IPS-20b (cell line): ENCODE results near the gene UXS1.

Experiments used
- H3K27ac ChIP-seq: one replicate; pipeline ENCODE4 v1.5.1; 2013; ENCODE audit warnings: low read length
- H3K27me3 ChIP-seq: 2 replicates; pipeline ENCODE4 v1.6.1; 2013; ENCODE audit warnings: mild to moderate bottlenecking, low read length, inconsistent platforms; ENCODE audit not compliant: insufficient read depth
- H3K36me3 ChIP-seq: 2 replicates; pipeline ENCODE4 v1.6.1; 2013; ENCODE audit warnings: low read depth, mild to moderate bottlenecking, inconsistent platforms, low read length, moderate library complexity; ENCODE audit not compliant: insufficient read depth
- H3K4me1 ChIP-seq: 2 replicates; pipeline ENCODE4 v1.6.1; 2013; ENCODE audit warnings: mild to moderate bottlenecking, control low read depth, inconsistent platforms, low read length, moderate library complexity; ENCODE audit not compliant: insufficient read depth
- H3K4me3 ChIP-seq: 2 replicates; pipeline ENCODE4 v1.5.1; 2013; ENCODE audit warnings: mild to moderate bottlenecking, low read length, inconsistent platforms
- H3K9ac ChIP-seq: 2 replicates; pipeline ENCODE4 v1.6.1; 2013; ENCODE audit warnings: low read depth, mild to moderate bottlenecking, inconsistent platforms, low read length, moderate library complexity
- H3K9me3 ChIP-seq: 2 replicates; pipeline ENCODE4 v1.6.1; 2013; ENCODE audit warnings: mild to moderate bottlenecking, low read depth, low read length, inconsistent platforms; ENCODE audit not compliant: insufficient read depth

The UXS1 gene

GRCh38 chr2:106126295-106126694, 67.8 kb downstream of the UXS1 start:
- Histone ChIP-seq H3K27me3 (no peaks in the 10 kb centered on the region), H3K36me3 (peaks cover 71% of the 10 kb centered on the region), H3K9ac (no peak overlapping the region), H3K4me3 (no peak overlapping the region), H3K27ac (no peak overlapping the region), H3K9me3 (no peaks in the 10 kb centered on the region), H3K4me1 (peaks cover 5% of the 10 kb centered on the region)

- H3K27ac ChIP-seq: no peak overlapping the region
- no peaks in the 10 kb centered on the region for H3K9me3 ChIP-seq
- no peaks in the 10 kb centered on the region for H3K27me3 ChIP-seq
- peaks cover 83% of the 10 kb centered on the region for H3K36me3 ChIP-seq
- no peak overlapping the region for H3K9ac ChIP-seq
- no peaks in the 10 kb centered on the region for H3K4me1 ChIP-seq
- H3K4me3 ChIP-seq: no peak overlapping the region
Measured at GRCh38 chr2:106124905-106125549, 69.1 kb downstream of the UXS1 start.

- H3K9ac ChIP-seq: no peak overlapping the region
- peaks cover 80% of the 10 kb centered on the region for H3K36me3 ChIP-seq
- no peaks in the 10 kb centered on the region; the same call in 1 of the 2 replicates for H3K4me1 ChIP-seq
- no peaks in the 10 kb centered on the region for H3K9me3 ChIP-seq
- no peak overlapping the region for H3K27ac ChIP-seq
- H3K4me3 ChIP-seq: no peak overlapping the region
- no peaks in the 10 kb centered on the region for H3K27me3 ChIP-seq
Measured at GRCh38 chr2:106124106-106124756, 69.9 kb downstream of the UXS1 start.

GRCh38 chr2:106122157-106122556, 71.9 kb downstream of the UXS1 start:
- Histone ChIP-seq H3K4me1 (peaks cover 14% of the 10 kb centered on the region; the same call in 1 of the 2 replicates), H3K27ac (no peak overlapping the region), H3K36me3 (peaks cover 62% of the 10 kb centered on the region), H3K9ac (no peak overlapping the region), H3K9me3 (no peaks in the 10 kb centered on the region), H3K27me3 (no peaks in the 10 kb centered on the region), H3K4me3 (no peak overlapping the region)

GRCh38 chr2:106120432-106120831, 73.7 kb downstream of the UXS1 start:
- no peaks in the 10 kb centered on the region for H3K27me3 ChIP-seq
- H3K4me3 ChIP-seq: no peak overlapping the region
- no peak overlapping the region for H3K9ac ChIP-seq
- no peaks in the 10 kb centered on the region for H3K9me3 ChIP-seq
- H3K36me3 ChIP-seq: peaks cover 63% of the 10 kb centered on the region
- H3K27ac ChIP-seq: no peak overlapping the region
- H3K4me1 ChIP-seq: peaks cover 14% of the 10 kb centered on the region; the same call in 1 of the 2 replicates

GRCh38 chr2:106119074-106119473, 75.0 kb downstream of the UXS1 start:
- Histone ChIP-seq H3K4me3 (no peak overlapping the region), H3K36me3 (peaks cover 54% of the 10 kb centered on the region), H3K9ac (no peak overlapping the region), H3K27me3 (no peaks in the 10 kb centered on the region), H3K4me1 (peaks cover 14% of the 10 kb centered on the region; the same call in 1 of the 2 replicates), H3K9me3 (no peaks in the 10 kb centered on the region), H3K27ac (no peak overlapping the region)

GRCh38 chr2:106117882-106118684, 76.0 kb downstream of the UXS1 start:
- peaks cover 44% of the 10 kb centered on the region for H3K36me3 ChIP-seq
- H3K27me3 ChIP-seq: no peaks in the 10 kb centered on the region
- H3K9me3 ChIP-seq: no peaks in the 10 kb centered on the region
- no peak overlapping the region for H3K9ac ChIP-seq
- H3K4me1 ChIP-seq: peaks cover 14% of the 10 kb centered on the region; the same call in 1 of the 2 replicates
- H3K27ac ChIP-seq: no peak overlapping the region
- H3K4me3 ChIP-seq: no peak overlapping the region

GRCh38 chr2:106117347-106117746, 76.8 kb downstream of the UXS1 start:
- no peaks in the 10 kb centered on the region for H3K9me3 ChIP-seq
- H3K27me3 ChIP-seq: no peaks in the 10 kb centered on the region
- peaks cover 41% of the 10 kb centered on the region for H3K36me3 ChIP-seq
- no peak overlapping the region for H3K27ac ChIP-seq
- peaks cover 14% of the 10 kb centered on the region; the same call in 1 of the 2 replicates for H3K4me1 ChIP-seq
- H3K4me3 ChIP-seq: no peak overlapping the region
- no peak overlapping the region for H3K9ac ChIP-seq

- peaks cover 41% of the 10 kb centered on the region for H3K36me3 ChIP-seq
- peaks cover 14% of the 10 kb centered on the region; the same call in 1 of the 2 replicates for H3K4me1 ChIP-seq
- H3K27ac ChIP-seq: no peak overlapping the region
- H3K4me3 ChIP-seq: no peak overlapping the region
- no peaks in the 10 kb centered on the region for H3K27me3 ChIP-seq
- H3K9me3 ChIP-seq: no peaks in the 10 kb centered on the region
- no peak overlapping the region for H3K9ac ChIP-seq
Measured at GRCh38 chr2:106116248-106116647, 77.9 kb downstream of the UXS1 start.

GRCh38 chr2:106115665-106116064, 78.4 kb downstream of the UXS1 start:
- Histone ChIP-seq H3K4me1 (peaks cover 14% of the 10 kb centered on the region; the same call in 1 of the 2 replicates), H3K9ac (no peak overlapping the region), H3K4me3 (no peak overlapping the region), H3K9me3 (no peaks in the 10 kb centered on the region), H3K36me3 (peaks cover 41% of the 10 kb centered on the region), H3K27me3 (no peaks in the 10 kb centered on the region), H3K27ac (no peak overlapping the region)

- H3K9ac ChIP-seq: no peak overlapping the region
- no peak overlapping the region for H3K27ac ChIP-seq
- no peaks in the 10 kb centered on the region for H3K9me3 ChIP-seq
- peaks cover 41% of the 10 kb centered on the region for H3K36me3 ChIP-seq
- H3K4me3 ChIP-seq: no peak overlapping the region
- H3K27me3 ChIP-seq: no peaks in the 10 kb centered on the region
- H3K4me1 ChIP-seq: peaks cover 14% of the 10 kb centered on the region; the same call in 1 of the 2 replicates
Measured at GRCh38 chr2:106115250-106115649, 78.9 kb downstream of the UXS1 start.
